Right lobe of liver (tissue), 4 donors: ENCODE data around the gene PRR5L.

ENCODE experiments used
- CTCF ChIP-seq, 4 donors: fragments of 200-600 bp in 3 of 4; fragments of 450-650 bp in 1 of 4; IDR thresholded peaks; one replicate each; pipeline versions ENCODE4 v1.5.1 to v1.8.0; 2016 to 2022; ENCODE audit warnings: antibody characterized with exemption in 4 of 4, mild to moderate bottlenecking in 2 of 4
- POLR2A ChIP-seq: fragments of 450-650 bp; IDR thresholded peaks from one replicate; pipeline ENCODE4 v1.6.1; 2017; ENCODE audit warnings: antibody characterized with exemption, mild to moderate bottlenecking
- donor health status: DM: no; HTN: no; CAD: no.
- donor health status: DM: no; HTN: no; CAD: no.
- donor health status: DM: no; HTN: yes; CAD: no.

GRCh38 chr11:36465449-36466163, 169.5 kb downstream of the PRR5L start:
- TF ChIP-seq CTCF (IDR thresholded peaks at IDR 0.05) (no peak), POLR2A (no peak)
